Nephron progenitor cell (in vitro differentiated cells): ENCODE measurements around the gene RPL18.

ENCODE experiments used
- DNase-seq: peaks from one replicate; pipeline ENCODE4 v3.0.0; 2021
- H3K27ac Mint-ChIP-seq: 2 replicates; pipeline ENCODE4 v1.8.0; 2021; ENCODE audit warnings: mild to moderate bottlenecking, moderate library complexity, mixed read lengths
- H3K27me3 Mint-ChIP-seq: 2 replicates; pipeline ENCODE4 v1.8.0; 2021; ENCODE audit warnings: mild to moderate bottlenecking, low read depth, mixed read lengths; ENCODE audit not compliant: poor library complexity
- H3K36me3 Mint-ChIP-seq: 2 replicates; pipeline ENCODE4 v1.8.0; 2021; ENCODE audit warnings: low read depth, mixed read lengths
- H3K4me1 Mint-ChIP-seq: 2 replicates; pipeline ENCODE4 v1.8.0; 2021; ENCODE audit warnings: mixed read lengths
- H3K4me3 Mint-ChIP-seq: 2 replicates; pipeline ENCODE4 v1.8.0; 2021; ENCODE audit warnings: mild to moderate bottlenecking, moderate library complexity, mixed read lengths
- H3K9me3 Mint-ChIP-seq: 2 replicates; pipeline ENCODE4 v1.8.0; 2021; ENCODE audit warnings: mild to moderate bottlenecking, moderate library complexity, mixed read lengths
- CTCF ChIP-seq: fragments of 200-600 bp; sonication (generic); IDR thresholded peaks from 2 replicates; pipeline ENCODE4 v1.5.0; 2021; ENCODE audit warnings: antibody characterized with exemption

The RPL18 gene

GRCh38 chr19:48607359-48607755, 11.6 kb downstream of the RPL18 start:
- DNase-seq: no peak
- Mint-ChIP-seq H3K27ac (no peak overlapping the region), H3K9me3 (no peaks in the 10 kb centered on the region), H3K27me3 (peaks cover 6% of the 10 kb centered on the region), H3K4me1 (peaks cover 3% of the 10 kb centered on the region), H3K36me3 (no peaks in the 10 kb centered on the region), H3K4me3 (no peak overlapping the region)
- TF ChIP-seq CTCF: no peak

DNA sequence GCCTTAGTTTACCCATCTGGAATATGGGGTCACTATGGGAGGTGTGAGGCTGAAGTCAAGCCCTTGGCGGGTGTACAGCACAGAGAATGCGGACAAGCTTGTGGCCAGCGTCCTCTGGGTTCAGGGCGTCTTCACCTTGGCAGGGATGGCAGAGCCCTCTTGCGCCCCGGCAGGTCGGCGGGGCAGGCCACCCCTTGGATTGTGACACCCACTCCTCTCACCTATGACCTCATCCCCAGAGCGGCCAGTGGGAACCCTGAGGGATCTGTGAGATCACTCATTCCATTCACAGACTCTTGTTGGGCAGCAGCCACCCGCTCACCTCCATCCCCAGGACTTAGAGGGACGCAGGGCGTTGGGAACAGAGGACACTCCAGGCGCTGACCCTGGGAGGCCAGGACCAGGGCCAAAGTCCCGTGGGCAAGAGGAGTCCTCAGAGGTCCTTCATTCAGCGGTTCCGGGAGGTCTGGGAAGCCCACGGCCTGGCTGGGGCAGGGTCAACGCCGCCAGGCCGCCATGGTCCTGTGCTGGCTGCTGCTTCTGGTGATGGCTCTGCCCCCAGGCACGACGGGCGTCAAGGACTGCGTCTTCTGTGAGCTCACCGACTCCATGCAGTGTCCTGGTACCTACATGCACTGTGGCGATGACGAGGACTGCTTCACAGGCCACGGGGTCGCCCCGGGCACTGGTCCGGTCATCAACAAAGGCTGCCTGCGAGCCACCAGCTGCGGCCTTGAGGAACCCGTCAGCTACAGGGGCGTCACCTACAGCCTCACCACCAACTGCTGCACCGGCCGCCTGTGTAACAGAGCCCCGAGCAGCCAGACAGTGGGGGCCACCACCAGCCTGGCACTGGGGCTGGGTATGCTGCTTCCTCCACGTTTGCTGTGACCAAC, 12.3 kb downstream of the RPL18 start, which contains the start of gene SPACA4:
Gene SPACA4 (plus strand): TSS at position 280 of the 896 bp plus-strand sequence. CDS start 237 bp downstream, at position 517.
- TF ChIP-seq CTCF: no peak
- Mint-ChIP-seq H3K9me3 (no peaks in the 10 kb centered on the region), H3K27me3 (peaks cover 6% of the 10 kb centered on the region), H3K27ac (no peak within 1 kb of the TSS), H3K4me1 (peaks cover 3% of the 10 kb centered on the region), H3K36me3 (no peaks in the 10 kb centered on the region), H3K4me3 (no peak within 1 kb of the TSS)
- no peak for DNase-seq

GRCh38 chr19:48603850-48604249, 15.1 kb downstream of the RPL18 start:
- Mint-ChIP-seq H3K4me3 (no peak overlapping the region), H3K36me3 (no peaks in the 10 kb centered on the region), H3K27me3 (peaks cover 6% of the 10 kb centered on the region), H3K9me3 (no peaks in the 10 kb centered on the region), H3K4me1 (peaks cover 4% of the 10 kb centered on the region), H3K27ac (no peak overlapping the region)
- no peak for DNase-seq
- TF ChIP-seq CTCF: no peak

DNA sequence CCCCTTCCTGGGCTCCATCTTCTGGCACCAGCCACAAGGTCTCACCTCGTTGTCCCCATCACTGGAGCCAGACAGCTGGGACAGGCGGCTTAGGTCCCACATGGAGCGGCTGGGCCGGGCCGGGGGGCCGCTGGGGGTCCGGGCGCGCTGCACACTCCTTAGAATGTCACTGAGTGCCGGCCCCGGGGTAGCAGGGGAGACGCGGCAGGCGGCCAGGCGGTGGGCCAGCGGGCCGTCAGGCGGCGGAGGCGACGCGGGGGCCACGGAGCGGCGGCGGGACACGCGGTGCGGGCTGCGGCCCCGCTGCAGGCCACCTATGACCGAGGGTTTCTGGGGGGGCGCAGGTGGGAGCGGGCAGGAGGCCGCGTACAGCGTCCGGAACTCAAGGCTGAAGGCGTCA, 15.5 kb downstream of the RPL18 start:
- H3K4me1 Mint-ChIP-seq: peaks cover 8% of the 10 kb centered on the region
- H3K27ac Mint-ChIP-seq: no peak overlapping the region
- H3K9me3 Mint-ChIP-seq: no peaks in the 10 kb centered on the region
- no peak for TF ChIP-seq CTCF
- no peak for DNase-seq
- H3K36me3 Mint-ChIP-seq: no peaks in the 10 kb centered on the region
- H3K27me3 Mint-ChIP-seq: peaks cover 6% of the 10 kb centered on the region
- no peak overlapping the region for H3K4me3 Mint-ChIP-seq

DNA sequence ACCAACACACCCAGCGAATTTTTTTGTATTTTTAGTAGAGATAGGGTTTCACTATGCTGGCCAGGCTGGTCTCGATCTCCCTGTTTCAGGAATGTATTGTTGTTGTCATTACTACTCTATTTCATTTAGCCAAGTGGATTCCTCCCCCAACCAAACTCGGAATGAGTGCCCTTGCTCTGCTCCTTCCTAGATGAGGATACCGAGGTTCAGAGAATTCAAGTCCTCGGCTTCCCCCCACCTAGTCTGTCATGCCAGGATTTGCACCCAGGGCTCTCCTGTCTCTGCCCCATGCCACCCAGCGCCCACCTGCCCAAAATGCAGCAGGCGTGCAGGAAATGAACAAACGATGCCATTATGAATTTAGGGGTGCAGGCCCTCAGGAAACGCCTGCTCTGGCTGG, 16.0 kb downstream of the RPL18 start:
- no peak overlapping the region for H3K27ac Mint-ChIP-seq
- DNase-seq: no peak
- no peak overlapping the region for H3K4me3 Mint-ChIP-seq
- H3K4me1 Mint-ChIP-seq: peaks cover 9% of the 10 kb centered on the region
- no peak for TF ChIP-seq CTCF
- no peaks in the 10 kb centered on the region for H3K36me3 Mint-ChIP-seq
- H3K27me3 Mint-ChIP-seq: peaks cover 6% of the 10 kb centered on the region
- H3K9me3 Mint-ChIP-seq: no peaks in the 10 kb centered on the region
